K562 (cell line): Measurements from ENCODE around the gene ZNF701. TPM values are rescaled to one million over a fixed set of nuclear protein-coding genes. Genes with fewer than 3 reads are reported as not detected.
A peak's percentile ranks its signal among the peaks of the same experiment; 100 is the strongest.

Source experiments
- ATAC-seq: fragments of 200-7000 bp; cut with Tn5 transposase; 3 replicates; pipeline ENCODE4 v1.9.1; 2020; ENCODE audit warnings: moderate library complexity
- BruUV-seq: library from RNA; stranded (reverse); fragments of 400-500 nt; replicated peaks from 2 replicates; lab custom pipeline; 2021; lab: Mats Ljungman, UMichigan
- CTCF ChIA-PET: fragments of 300-600 bp; formaldehyde crosslinking; extraction: SDS; loops from one replicate; lab custom pipeline; 2021; ENCODE audit warnings: low intra/inter-chr PET ratio; lab: Yijun Ruan, JAX
- POLR2A ChIA-PET: fragments of 300-600, 350-650 bp; sonication (Branson Sonifier 250); formaldehyde crosslinking; extraction: SDS; loops from one replicate; lab custom pipeline; 2021; ENCODE audit warnings: antibody characterized with exemption, inconsistent platforms; lab: Yijun Ruan, JAX
- DNase-seq, 4 experiments: peaks; one replicate each; pipeline versions ENCODE4 v3.0.0 to v3.0.0-alpha.2; 2011 to 2018; ENCODE audit warnings: low spot score in 3 of 4, mixed read lengths in 3 of 4; ENCODE audit errors: extremely low read depth in 1 of 4
- FAIRE-seq: peaks from 2 replicates; lab custom pipeline; 2011; peaks lifted over from hg19 to GRCh38; lab: Jason Lieb, UNC
- H2AFZ ChIP-seq: 2 replicates; pipeline ENCODE4 v1.6.0; 2011; ENCODE audit warnings: low read depth, low read length, control low read depth, inconsistent platforms
- H3K27ac ChIP-seq: fragments of 200-600 bp; 3 replicates; pipeline ENCODE4 v1.8.0; 2011; ENCODE audit warnings: low read depth, mild to moderate bottlenecking, control low read depth, inconsistent platforms, low read length, moderate library complexity, mixed read lengths; ENCODE audit errors: extremely low read depth
- H3K27me3 ChIP-seq, 2 experiments: fragments of 300-600 bp in 1 of 2; 2 replicates in 1 of 2; 3 replicates in 1 of 2; pipeline versions ENCODE4 v1.6.0 to v1.8.0; 2011; ENCODE audit warnings: inconsistent platforms in 2 of 2, low read length in 2 of 2, mild to moderate bottlenecking in 1 of 2, mixed read lengths in 1 of 2, moderate library complexity in 1 of 2; ENCODE audit not compliant: control insufficient read depth in 2 of 2, insufficient read depth in 2 of 2
- H3K36me3 ChIP-seq: fragments of 300-600 bp; 3 replicates; pipeline ENCODE4 v1.8.0; 2011; ENCODE audit warnings: mild to moderate bottlenecking, low read length, inconsistent platforms; ENCODE audit not compliant: control insufficient read depth, insufficient read depth
- H3K4me1 ChIP-seq, 2 experiments: fragments of 200-600 bp in 1 of 2; replicated peaks in 1 of 2; 2 replicates in 1 of 2; 3 replicates in 1 of 2; pipeline versions ENCODE4 v1.5.1 to v1.8.0; 2011; ENCODE audit warnings: inconsistent platforms in 2 of 2, low read length in 2 of 2, mild to moderate bottlenecking in 1 of 2, mixed read lengths in 1 of 2, moderate library complexity in 1 of 2; ENCODE audit not compliant: control insufficient read depth in 2 of 2, insufficient read depth in 2 of 2
- H3K4me2 ChIP-seq: 2 replicates; pipeline ENCODE4 v1.6.1; 2011; ENCODE audit warnings: low read length, control low read depth, inconsistent platforms, mixed read lengths; ENCODE audit not compliant: insufficient read depth
- H3K4me3 ChIP-seq: fragments of 200-600 bp; sonication (generic), shearing (Covaris generic); 2 replicates; pipeline ENCODE4 v1.5.1; 2016; ENCODE audit warnings: control low read depth, inconsistent platforms
- H3K79me2 ChIP-seq: fragments of 200-600 bp; 3 replicates; pipeline ENCODE4 v1.8.0; 2011; ENCODE audit warnings: low read length, inconsistent platforms; ENCODE audit not compliant: control insufficient read depth, insufficient read depth
- H3K9ac ChIP-seq, 2 experiments: 2 replicates each; pipeline versions ENCODE4 v1.6.0 to v1.6.1; 2011; ENCODE audit warnings: low read depth in 2 of 2, low read length in 2 of 2, control low read depth in 1 of 2, inconsistent platforms in 1 of 2, mild to moderate bottlenecking in 1 of 2, mixed read lengths in 1 of 2; ENCODE audit not compliant: insufficient read depth in 1 of 2
- H3K9me1 ChIP-seq: one replicate; pipeline ENCODE4 v1.6.0; 2011; ENCODE audit warnings: inconsistent platforms, mild to moderate bottlenecking, low read length, moderate library complexity; ENCODE audit not compliant: control insufficient read depth, insufficient read depth
- H3K9me3 ChIP-seq: replicated peaks from 2 replicates; pipeline ENCODE4 v1.5.1; 2011; ENCODE audit warnings: low read depth, low read length, inconsistent platforms; ENCODE audit not compliant: control insufficient read depth, insufficient read depth
- H4K20me1 ChIP-seq: replicated peaks from 2 replicates; pipeline ENCODE4 v1.6.1; 2011; ENCODE audit warnings: low read length, inconsistent platforms, mixed read lengths; ENCODE audit not compliant: control insufficient read depth, insufficient read depth
- C11orf30 ChIP-seq: fragments of 450-650 bp; IDR thresholded peaks from 2 replicates; pipeline ENCODE4 v1.6.1; 2016; ENCODE audit warnings: low read depth, mild to moderate bottlenecking
- MAFF ChIP-seq: IDR thresholded peaks from 2 replicates; pipeline ENCODE4 v1.6.1; 2012; ENCODE audit warnings: low read length, improper control_type of control experiment
- MAFG ChIP-seq: fragments of 450-650 bp; conservative IDR thresholded peaks from 2 replicates; pipeline ENCODE4 v1.6.1; 2016; ENCODE audit warnings: missing genetic modification characterization, missing compliant biosample characterization
- MAFK ChIP-seq: IDR thresholded peaks from 2 replicates; pipeline ENCODE4 v1.6.1; 2011; ENCODE audit warnings: low read length, improper control_type of control experiment
- PYGO2 ChIP-seq: fragments of 450-650 bp; IDR thresholded peaks from 2 replicates; pipeline ENCODE4 v1.6.1; 2016; ENCODE audit warnings: mild to moderate bottlenecking, missing genetic modification characterization, moderate library complexity, missing compliant biosample characterization
- ZBTB11 ChIP-seq, 3 experiments: fragments of 200-800 bp in 1 of 3; fragments of 250-450 bp in 1 of 3; fragments of 450-650 bp in 1 of 3; sonication (Bioruptor Pico) in 1 of 3; sonication (Bioruptor generic) in 1 of 3; formaldehyde crosslinking in 1 of 3; IDR thresholded peaks; 2 replicates each; pipeline versions ENCODE4 v1.6.1 to v1.8.0; 2016 to 2022; ENCODE audit warnings: mild to moderate bottlenecking in 2 of 3, missing genetic modification characterization in 2 of 3, missing compliant biosample characterization in 1 of 3, moderate library complexity in 1 of 3
- ZNF316 ChIP-seq: fragments of 450-650 bp; IDR thresholded peaks from 2 replicates; pipeline ENCODE4 v1.6.1; 2016
- WGBS: fragments of 100-300 bp; shearing (Covaris generic); methylation state at CpG from one replicate; pipeline ENCODE4 v1.1.6; 2016; ENCODE audit warnings: low coverage, mixed read lengths; ENCODE audit not compliant: insufficient coverage; ENCODE audit errors: missing lambda C conversion rate; 5-methylcytosine and 5-hydroxymethylcytosine counted together
- in situ Hi-C: fragments of 300-500 bp; cut with MboI; formaldehyde crosslinking; loops from 4 replicates; pipeline ENCODE4 v1.15.0; 2018; ENCODE audit warnings: inconsistent platforms, mixed read lengths
- intact Hi-C: fragments of 100-400 bp; cut with micrococcal nuclease; formaldehyde crosslinking; loops from 2 replicates; pipeline ENCODE4 v1.14.2; 2022
- polyA plus RNA-seq, 8 experiments: library from polyadenylated mRNA; depleted of rRNA in 4 of 8; stranded (reverse) in 5 of 8; unstranded in 3 of 8; fragments of >200 nt; fragmentation: Nextera tagmentation in 2 of 8; fragmentation: Illumina TruSeq in 1 of 8; extraction: Ambion mirVana in 2 of 8; extraction: Trizol in 1 of 8; gene quantifications; 2 replicates each; pipeline versions ENCODE4 v1.2.1 to v1.2.3, GENCODE V29; 2011 to 2014; ENCODE audit warnings: inconsistent platforms in 1 of 8, missing spikeins in 1 of 8
- total RNA-seq, 7 experiments: library from RNA; depleted of rRNA in 6 of 7; stranded (reverse); fragments of >200 nt in 6 of 7; fragmentation: Illumina TruSeq in 2 of 7; extraction: Trizol in 2 of 7; gene quantifications; 2 replicates each; pipeline versions ENCODE4 v1.2.1 to v1.2.3, GENCODE V29; 2011 to 2021; ENCODE audit warnings: low replicate concordance in 1 of 7

The ZNF701 gene
- total and polyA plus RNA-seq, 9 of the 15 experiments (the other 6 are each of a cell fraction or from before 2014, with no cell fraction given), result 5.3 to 15.9 (median 10.1) TPM

- Histone ChIP-seq H3K9me1 (no peaks in the 10 kb centered on the region), H3K4me3 (no peak overlapping the region), H4K20me1 (no peaks in the 10 kb centered on the region), H3K79me2 (peaks cover 39% of the 10 kb centered on the region), H3K27ac (no peak overlapping the region), H3K4me2 (no peak overlapping the region), H2AFZ (no peak overlapping the region), H3K9me3 (no peaks in the 10 kb centered on the region), H3K4me1 (peaks cover 3 to 5% of the 10 kb centered on the region in 2 experiments; a peak in 1 of 5 replicates), H3K36me3 (peaks cover 37% of the 10 kb centered on the region), H3K9ac (no peak overlapping the region), H3K27me3 (no peaks in the 10 kb centered on the region)
- ATAC-seq (no peak), DNase-seq (no peak), FAIRE-seq (no peak)
- no TSS peak for BruUV-seq
- ChIA-PET POLR2A (no interaction called here), CTCF (no interaction called here)
- in situ Hi-C loops (no loop called here), intact Hi-C loops (no loop called here)
- TF ChIP-seq PYGO2 (tag) (no peak), C11orf30 (peak; percentile 72), MAFK (peak; percentile 87), ZNF316 (peak; percentile 85), MAFG (tag) (peak; percentile 64), ZBTB11 (CRISPR knock-in tag; IDR thresholded peaks at IDR 0.05) (no peak), MAFF (peak; percentile 80)
- WGBS, result 95% methylated on average over 2 of the region's 2 CpGs
These were observed 37.6 kb upstream of the ZNF701 start for GRCh38 chr19:52532480-52532879.
